Stomach (tissue), 4 donors: Measurements from ENCODE around the gene ANKRD33B.

ENCODE experiments used
- CTCF ChIP-seq, 7 experiments: fragments of 450-650 bp in 4 of 7; fragments of 200-600 bp in 3 of 7; sonication (generic) in 3 of 7; IDR thresholded peaks; one replicate each; pipeline ENCODE4 v1.5.1; 2016 to 2019; ENCODE audit warnings: antibody characterized with exemption in 7 of 7, control low read depth in 2 of 7, mild to moderate bottlenecking in 1 of 7
- EP300 ChIP-seq: sonication (generic); formaldehyde crosslinking; IDR thresholded peaks from one replicate; pipeline ENCODE4 v1.6.1; 2017; ENCODE audit warnings: antibody characterized with exemption
- POLR2A ChIP-seq, 4 donors: fragments of 450-650 bp; IDR thresholded peaks; one replicate each; pipeline ENCODE4 v1.6.1; 2016; ENCODE audit warnings: antibody characterized with exemption in 4 of 4, control low read depth in 2 of 4, mild to moderate bottlenecking in 1 of 4, moderate library complexity in 1 of 4
- POLR2AphosphoS5 ChIP-seq, 3 donors: sonication (generic); formaldehyde crosslinking; IDR thresholded peaks; one replicate each; pipeline ENCODE4 v1.6.1; 2016; ENCODE audit warnings: antibody characterized with exemption in 3 of 3

GRCh38 chr5:10644192-10644591, 80.3 kb downstream of the ANKRD33B start:
- TF ChIP-seq POLR2AphosphoS5 (IDR thresholded peaks at IDR 0.05) (no peak), CTCF (IDR thresholded peaks at IDR 0.05) (no peak), POLR2A (IDR thresholded peaks at IDR 0.05) (no peak), EP300 (no peak)
